Kidney capillary endothelial cell (primary cell): ENCODE data around the gene RGS3.

ENCODE experiments used
- DNase-seq: peaks from one replicate; pipeline ENCODE4 v3.0.0-alpha.2; 2018; ENCODE audit warnings: low spot score

RGS3 gene

GRCh38 chr9:113529336-113530009 lies 65.9 kb downstream of the RGS3 start:
- no peak for DNase-seq

GRCh38 chr9:113530022-113530635 lies 66.6 kb downstream of the RGS3 start:
- no peak for DNase-seq

- no peak for DNase-seq
Measured at GRCh38 chr9:113530942-113531341, 67.4 kb downstream of the RGS3 start.

DNA sequence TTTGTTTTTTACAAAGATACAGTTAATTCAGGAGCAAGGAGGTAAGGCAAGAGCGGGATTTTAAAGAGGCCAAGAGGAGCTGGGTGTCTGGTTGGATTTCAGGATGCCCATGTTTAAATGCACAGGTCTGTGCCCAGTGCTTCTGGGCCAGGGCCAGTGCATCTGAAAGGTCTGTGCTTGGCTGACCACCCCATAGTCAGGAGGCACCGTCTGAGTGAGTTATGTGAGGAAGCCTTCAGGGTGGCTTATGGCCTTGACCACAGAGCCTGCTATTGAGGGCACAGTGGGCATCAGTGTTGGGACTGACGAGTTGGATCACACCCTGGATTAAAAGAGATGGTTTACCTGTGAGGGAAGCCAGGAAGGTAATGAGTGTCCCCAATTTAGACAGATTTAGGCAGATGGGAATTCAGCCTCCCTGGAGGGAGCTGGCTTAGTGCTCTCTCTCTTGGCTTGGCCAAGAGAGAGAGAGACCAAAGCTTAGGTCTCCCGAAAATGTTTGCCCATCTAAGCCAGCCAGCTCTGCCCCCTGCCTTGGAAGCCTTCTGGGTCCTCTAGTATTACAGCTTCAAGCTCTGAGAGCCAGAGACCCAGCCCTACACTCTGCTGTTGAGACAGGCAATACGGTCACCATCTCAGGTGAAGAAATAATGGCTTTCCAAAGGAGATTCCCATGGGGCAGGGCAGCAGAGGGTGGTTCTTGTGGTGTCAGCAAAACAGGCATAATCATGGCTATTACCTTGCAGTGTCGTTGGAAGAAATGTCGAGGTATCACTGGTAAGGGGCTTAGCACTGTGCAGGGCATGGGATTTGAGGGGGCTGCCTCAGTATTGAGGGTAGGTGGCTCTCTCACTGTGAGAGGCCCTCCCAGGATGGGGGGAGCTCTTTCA lies 68.6 kb downstream of the RGS3 start:
- DNase-seq = no peak

- no peak for DNase-seq
Measured at GRCh38 chr9:113532809-113533190, 69.3 kb downstream of the RGS3 start.

- no peak for DNase-seq
Measured at GRCh38 chr9:113533335-113534225, 70.1 kb downstream of the RGS3 start.

GRCh38 chr9:113535756-113536155 lies 72.2 kb downstream of the RGS3 start:
- DNase-seq = no peak

DNA sequence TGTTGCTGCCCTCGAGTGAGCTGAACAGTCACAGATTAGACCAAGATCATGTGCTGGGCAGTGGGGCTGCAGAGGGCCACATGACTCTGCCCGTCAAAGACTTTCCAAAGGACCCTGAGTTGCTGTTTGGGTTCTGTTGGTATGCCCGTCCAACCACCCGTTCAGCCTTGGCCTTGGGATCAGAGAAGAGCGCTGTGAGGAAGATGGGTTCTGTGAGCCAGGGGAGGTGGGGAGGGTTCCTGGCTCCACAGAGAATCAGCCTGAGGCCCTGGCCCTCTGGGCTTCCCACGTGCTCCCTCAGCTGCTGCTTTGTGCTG lies 72.6 kb downstream of the RGS3 start:
- DNase-seq = no peak

- no peak for DNase-seq
Measured at GRCh38 chr9:113536483-113537228, 73.1 kb downstream of the RGS3 start.

DNA sequence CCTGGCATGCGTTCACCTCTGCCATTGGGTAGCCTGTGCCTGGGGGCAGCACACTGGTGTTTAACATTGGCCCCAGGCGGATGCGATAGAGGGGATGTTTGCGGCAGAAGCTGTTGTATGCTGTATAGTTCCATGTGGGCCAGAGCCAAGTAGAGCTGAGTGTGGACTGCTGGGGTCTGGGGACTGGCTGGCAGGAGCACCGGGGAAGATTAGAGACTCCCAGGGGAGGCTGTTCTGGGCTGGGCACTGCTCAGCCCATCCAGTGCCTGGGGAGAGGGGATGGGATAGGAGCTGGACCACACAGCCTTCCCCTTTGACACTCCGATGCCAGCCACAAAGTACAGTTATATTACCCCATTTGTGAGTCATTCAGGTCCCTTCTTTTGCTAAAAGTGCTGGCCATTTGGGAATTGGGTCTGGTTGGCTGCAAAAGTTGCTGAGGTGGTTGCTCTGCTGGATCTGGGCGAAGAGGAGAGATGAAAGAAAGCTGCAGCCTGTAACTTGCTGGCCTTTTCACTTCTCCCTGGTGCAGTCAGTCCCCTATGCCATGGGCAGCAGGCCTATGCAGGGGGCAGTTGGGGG lies 73.8 kb downstream of the RGS3 start:
- no peak for DNase-seq

DNA sequence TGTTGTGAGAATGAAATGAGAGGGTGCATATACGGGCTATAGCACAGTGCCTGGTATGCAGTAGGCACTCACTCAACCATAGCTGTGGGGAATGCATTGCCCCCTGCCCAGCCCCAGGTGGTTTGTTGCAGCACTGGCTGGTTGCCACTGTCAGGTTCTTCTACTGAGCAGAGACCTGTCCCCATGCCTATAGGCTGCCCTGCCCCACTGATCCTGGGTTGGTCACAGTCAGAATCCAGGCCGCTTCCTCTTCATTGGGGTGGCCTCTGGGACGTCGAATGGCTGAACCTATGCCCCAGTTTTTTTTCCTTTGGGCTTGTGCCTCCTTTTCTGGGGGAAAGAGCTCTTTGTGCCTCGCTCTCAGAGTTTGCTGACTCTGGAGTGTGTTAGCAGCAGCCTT lies 74.6 kb downstream of the RGS3 start:
- no peak for DNase-seq

DNA sequence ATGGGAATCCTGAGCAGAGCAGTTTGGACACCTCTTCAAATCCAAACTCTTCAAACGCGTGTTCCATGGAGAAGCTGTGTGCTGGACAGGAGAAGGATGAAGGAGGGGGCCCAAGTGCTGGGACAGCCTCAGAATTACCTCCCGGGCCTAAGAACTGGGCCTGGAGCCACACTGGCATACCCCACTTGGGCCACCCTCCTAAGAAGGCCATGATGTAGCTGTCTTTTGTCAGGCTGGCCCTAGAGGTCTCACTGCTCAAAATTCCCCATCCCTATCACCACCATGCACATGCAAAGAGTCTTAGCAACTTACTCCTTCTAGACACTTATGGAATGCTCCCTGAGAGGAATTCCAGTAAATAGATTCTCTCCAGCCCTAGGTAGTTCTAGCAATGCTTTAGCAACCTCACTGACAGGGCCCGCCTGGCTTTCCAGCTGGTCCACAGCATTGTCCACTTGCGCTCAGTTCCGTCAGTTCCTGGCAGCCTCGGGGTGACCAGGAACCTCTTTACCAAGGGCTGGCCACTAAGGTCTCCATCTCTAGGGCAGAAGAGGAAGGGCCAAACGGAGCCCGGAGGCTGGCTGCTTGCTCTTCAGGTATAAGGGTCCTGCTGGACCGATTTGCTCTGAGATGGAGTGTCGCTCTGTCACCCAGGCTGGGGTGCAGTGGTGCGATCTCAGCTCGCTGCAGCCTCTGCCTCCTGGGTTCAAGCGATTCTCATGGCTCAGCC lies 75.3 kb downstream of the RGS3 start:
- DNase-seq = no peak

- no peak for DNase-seq
Measured at GRCh38 chr9:113540466-113540865, 76.9 kb downstream of the RGS3 start.

DNA sequence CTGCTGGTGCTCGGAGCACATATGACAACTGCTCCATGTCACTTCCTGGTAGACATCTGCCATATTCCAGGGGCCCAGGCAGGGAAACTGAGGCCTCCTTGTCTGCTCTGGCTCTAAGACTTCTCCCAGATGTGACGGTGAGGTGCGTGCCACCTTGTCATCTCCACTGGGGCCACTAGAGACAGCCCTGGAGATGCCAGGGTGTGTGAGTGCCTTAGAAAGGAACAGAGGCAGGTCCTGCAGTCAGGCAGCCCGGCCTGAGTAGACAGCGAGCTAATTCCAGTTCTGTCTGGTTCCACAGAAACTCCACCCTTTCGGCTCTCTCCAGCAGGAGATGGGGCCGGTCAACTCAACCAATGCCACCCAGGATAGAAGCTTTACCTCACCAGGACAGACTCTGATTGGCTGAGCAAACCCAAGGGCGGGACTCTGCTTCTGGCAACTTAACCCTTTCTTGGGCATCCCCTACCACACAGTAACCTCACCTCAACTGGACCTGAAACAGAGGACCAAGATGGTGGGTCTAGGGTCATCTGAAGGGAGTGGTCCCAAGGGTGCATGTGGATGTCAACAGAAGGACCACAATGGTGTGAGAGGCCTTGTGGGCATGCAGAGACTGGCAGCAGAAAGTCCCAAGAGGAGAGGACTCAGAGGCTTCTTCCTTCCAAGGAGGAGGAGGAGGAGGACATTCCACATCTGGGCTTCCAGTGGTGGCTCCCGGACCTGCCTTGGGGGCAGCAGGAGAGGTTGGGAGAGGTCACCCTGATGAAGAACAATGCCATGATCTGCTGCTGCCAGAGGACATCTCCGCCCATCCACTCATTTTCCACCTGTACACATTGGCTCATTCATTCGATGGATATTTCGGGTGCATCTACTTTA lies 77.7 kb downstream of the RGS3 start:
- no peak for DNase-seq

GRCh38 chr9:113542006-113542405 lies 78.5 kb downstream of the RGS3 start:
- DNase-seq = no peak

GRCh38 chr9:113542741-113543140 lies 79.2 kb downstream of the RGS3 start:
- DNase-seq = no peak

- DNase-seq = no peak
Measured at GRCh38 chr9:113543296-113543981, 79.9 kb downstream of the RGS3 start.

GRCh38 chr9:113543982-113544303 lies 80.4 kb downstream of the RGS3 start:
- DNase-seq = no peak

- DNase-seq = no peak
Measured at GRCh38 chr9:113545068-113545467, 81.5 kb downstream of the RGS3 start.
